Right ventricle myocardium inferior (tissue), 1 donor: Measurements from ENCODE around the gene MYO5B. TPM values are rescaled to one million over a fixed set of nuclear protein-coding genes. Genes with fewer than 3 reads are reported as not detected.
"Not testable (repeated sequence)": the region's sequence is repeated elsewhere in the genome, so short reads cannot be mapped to it uniquely, and the experiment has no call there.

Experiments
- ATAC-seq: fragments of 200-7000 bp; cut with Tn5 transposase; one replicate; pipeline ENCODE4 v1.9.1; 2020; ENCODE audit warnings: mild to moderate bottlenecking, moderate library complexity
- DNase-seq: peaks from one replicate; pipeline ENCODE4 v3.0.0; 2021; ENCODE audit errors: missing footprints
- intact Hi-C: fragments of 100-400 bp; cut with DNase I; formaldehyde crosslinking; loops from one replicate; pipeline ENCODE4 v1.11.0; 2022
- total RNA-seq: library from RNA; stranded (reverse); fragmentation: NEBNext Ultra II Directional; extraction: Animal tissue kit (Norgen Biotek cat#: 25700); gene quantifications from one replicate; pipeline ENCODE4 v1.2.1, GENCODE V29; 2021
- donor health status: DM: no; HTN: yes; CAD: no; lungs with severe emphysema.

Gene MYO5B
- total RNA-seq, 1 donor from 2014 or later, result 0.89 TPM

GRCh38 chr18:50127516-50128210 lies 67.3 kb downstream of the MYO5B start:
- DNase-seq (no peak), ATAC-seq (no peak)
- intact Hi-C loops, result no loop called here

DNA sequence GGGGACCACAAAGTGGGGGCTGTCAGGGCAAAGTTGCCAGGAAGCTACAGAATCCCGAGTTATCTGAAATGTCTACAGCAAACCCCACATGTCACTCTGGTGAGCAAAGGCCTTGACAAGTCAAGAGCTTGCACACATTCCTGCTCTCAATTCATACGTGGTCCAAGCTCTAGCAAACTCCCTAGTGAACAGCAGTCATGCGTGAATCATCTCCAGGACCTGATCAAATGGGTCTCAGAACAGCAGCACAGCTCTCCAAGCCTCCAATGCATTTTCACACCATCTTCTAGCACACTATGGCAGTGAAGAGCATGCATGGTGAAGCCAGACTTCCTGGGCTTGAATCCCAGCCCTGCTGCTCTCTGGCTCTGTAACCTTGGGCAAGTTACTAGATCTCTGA lies 68.5 kb downstream of the MYO5B start:
- DNase-seq (no peak), ATAC-seq (no peak)
- intact Hi-C loops, result no loop called here

GRCh38 chr18:50125456-50125855 lies 69.5 kb downstream of the MYO5B start:
- DNase-seq (no peak), ATAC-seq (no peak)
- intact Hi-C loops, result no loop called here

GRCh38 chr18:50119296-50119695 lies 75.7 kb downstream of the MYO5B start:
- DNase-seq (no peak), ATAC-seq (no peak)
- intact Hi-C loops, result no loop called here

GRCh38 chr18:50117863-50118262 lies 77.1 kb downstream of the MYO5B start:
- DNase-seq (no peak), ATAC-seq (no peak)
- intact Hi-C loops, result no loop called here

GRCh38 chr18:50115095-50115494 lies 79.9 kb downstream of the MYO5B start:
- DNase-seq (no peak), ATAC-seq (no peak)
- intact Hi-C loops, result no loop called here

DNA sequence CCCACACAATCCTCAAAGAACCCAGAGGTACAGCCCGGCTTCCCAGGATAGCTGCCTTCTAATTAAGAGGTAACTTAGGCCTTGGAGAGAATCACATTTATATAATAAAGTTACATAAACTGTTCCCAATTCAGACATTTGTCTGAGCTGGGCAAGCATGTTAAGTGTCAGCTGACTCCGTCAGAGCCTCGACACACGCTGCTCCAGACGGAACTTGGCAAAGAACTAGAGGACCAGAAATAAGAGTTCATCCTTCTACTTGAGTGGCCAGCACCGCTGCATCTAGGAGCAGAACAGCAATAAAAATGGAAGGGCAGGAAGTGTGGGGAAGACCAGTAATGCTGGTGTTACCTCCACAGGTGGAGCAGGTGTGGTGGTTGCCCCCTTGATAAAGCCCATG lies 80.5 kb downstream of the MYO5B start:
- DNase-seq (no peak), ATAC-seq (no peak)
- intact Hi-C loops, result no loop called here

DNA sequence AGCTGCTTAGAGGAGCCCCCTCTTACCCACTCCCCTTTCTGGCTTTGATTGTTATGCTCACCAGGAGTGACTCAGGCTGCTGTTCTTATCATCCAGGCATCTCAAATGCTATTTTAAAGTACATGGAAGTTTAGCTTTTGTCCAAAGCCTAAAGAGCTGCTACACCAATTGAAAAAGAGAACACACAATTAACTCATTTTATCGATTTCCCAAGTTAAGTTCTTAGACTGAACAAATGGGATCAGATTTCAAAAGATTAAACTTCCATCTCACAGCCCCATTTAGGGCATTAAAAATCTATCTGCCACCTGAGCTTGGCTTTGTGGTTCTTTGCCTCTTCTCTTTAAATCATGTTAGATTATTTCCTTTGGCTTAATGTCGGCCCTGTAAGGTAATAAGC lies 81.2 kb downstream of the MYO5B start:
- no peak for ATAC-seq
- no peak for DNase-seq
- intact Hi-C loops, result no loop called here

- intact Hi-C loops, result no loop called here
- DNase-seq (no peak), ATAC-seq (no peak)
Measured at GRCh38 chr18:50111398-50111797, 83.5 kb downstream of the MYO5B start.

DNA sequence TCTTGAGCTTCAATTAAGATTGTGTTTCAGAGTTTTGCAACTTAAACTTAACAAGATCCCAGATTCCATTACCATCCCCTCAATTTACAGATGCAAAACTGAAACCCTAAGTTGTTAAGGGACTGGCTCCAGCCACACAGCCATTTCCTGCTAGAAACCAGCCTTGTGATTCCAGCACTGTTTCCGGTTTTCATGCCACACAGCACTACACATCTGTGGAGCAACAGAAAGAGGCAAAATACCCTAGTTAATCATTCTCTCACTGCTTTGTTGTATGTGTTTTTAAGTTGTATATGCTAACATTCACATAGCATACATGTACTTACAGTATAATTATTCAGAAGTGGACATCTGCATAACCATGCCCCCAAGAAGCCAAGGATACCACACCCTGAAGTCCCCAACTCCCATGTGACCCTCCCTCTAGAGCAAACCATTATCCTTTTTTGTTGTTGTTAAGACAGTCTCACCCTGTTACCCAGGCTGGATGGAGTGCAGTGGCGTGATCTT lies 87.4 kb downstream of the MYO5B start:
- intact Hi-C loops, result no loop called here
- DNase-seq (no peak), ATAC-seq (no peak)

GRCh38 chr18:50105027-50105426 lies 89.9 kb downstream of the MYO5B start:
- DNase-seq (no peak), ATAC-seq (no peak)
- intact Hi-C loops, result no loop called here

- ATAC-seq (no peak), DNase-seq (no peak)
- intact Hi-C loops, result no loop called here
Measured at GRCh38 chr18:50104421-50104820, 90.5 kb downstream of the MYO5B start.

- intact Hi-C loops, result no loop called here
- ATAC-seq, result peak; percentile 39
- DNase-seq, result no peak
Measured at GRCh38 chr18:50099725-50100407, 95.1 kb downstream of the MYO5B start.

DNA sequence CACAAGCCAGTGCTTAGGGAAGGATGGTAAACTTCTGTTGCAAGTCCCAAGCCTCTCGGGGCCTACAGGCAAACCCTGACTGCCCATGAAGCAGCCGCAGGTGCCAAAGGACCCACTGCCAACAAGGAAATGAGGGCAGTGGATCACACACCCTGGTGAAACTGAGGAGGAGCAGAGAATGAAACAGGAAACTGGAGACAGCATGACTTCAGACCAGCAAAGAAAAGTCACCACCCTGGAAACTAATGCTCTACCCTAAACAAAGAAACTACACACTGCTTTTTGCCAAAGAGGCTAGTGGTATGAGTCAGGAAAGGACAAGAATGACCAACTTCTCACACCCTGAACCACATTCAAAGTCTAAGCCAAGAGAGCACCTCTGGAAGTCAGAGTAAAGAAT lies 97.2 kb downstream of the MYO5B start:
- ATAC-seq (no peak), DNase-seq (no peak)
- intact Hi-C loops, result no loop called here

DNA sequence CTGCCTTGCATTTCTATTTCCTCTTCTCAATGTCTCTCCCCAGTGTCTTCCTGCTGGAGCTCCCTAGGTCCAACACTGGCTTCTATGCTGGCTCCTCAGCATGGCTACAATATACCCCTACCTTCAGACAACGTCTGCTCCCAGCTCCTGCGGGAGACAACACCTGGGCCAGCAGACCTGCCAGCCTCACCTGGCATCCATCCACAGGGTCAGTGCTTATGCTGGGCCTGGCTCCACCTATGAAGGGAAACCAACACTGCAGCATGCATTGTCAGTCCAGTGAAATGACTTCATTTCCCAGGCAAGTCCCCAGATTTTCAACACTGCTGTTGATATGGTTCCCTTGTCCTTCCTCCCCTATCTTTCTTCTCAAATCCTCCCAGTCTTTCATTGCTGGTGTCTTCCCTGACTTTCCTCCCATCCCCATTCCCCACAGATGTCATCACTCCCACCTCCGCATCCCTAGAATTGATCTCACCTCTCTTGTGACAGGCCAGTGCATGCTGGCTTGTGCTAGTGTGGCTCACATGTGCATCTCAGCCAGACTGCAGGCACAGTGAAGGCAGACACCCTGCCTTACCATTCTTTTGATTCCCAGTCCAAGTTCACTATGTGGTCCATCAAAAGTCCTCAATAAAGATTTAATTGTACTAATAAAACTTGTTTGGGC lies 98.0 kb downstream of the MYO5B start:
- ATAC-seq (no peak), DNase-seq (no peak)
- intact Hi-C loops, result no loop called here

GRCh38 chr18:50094786-50095185 lies 100.2 kb downstream of the MYO5B start:
- intact Hi-C loops, result not testable (repeated sequence)

GRCh38 chr18:50094221-50094773 lies 100.7 kb downstream of the MYO5B start:
- no peak for ATAC-seq
- intact Hi-C loops, result no loop called here
- no peak for DNase-seq

More at GRCh38 chr18:50094786-50095185, 100.2 kb downstream of the MYO5B start:
- DNase-seq, ATAC-seq: not testable (repeated sequence)

DNA sequence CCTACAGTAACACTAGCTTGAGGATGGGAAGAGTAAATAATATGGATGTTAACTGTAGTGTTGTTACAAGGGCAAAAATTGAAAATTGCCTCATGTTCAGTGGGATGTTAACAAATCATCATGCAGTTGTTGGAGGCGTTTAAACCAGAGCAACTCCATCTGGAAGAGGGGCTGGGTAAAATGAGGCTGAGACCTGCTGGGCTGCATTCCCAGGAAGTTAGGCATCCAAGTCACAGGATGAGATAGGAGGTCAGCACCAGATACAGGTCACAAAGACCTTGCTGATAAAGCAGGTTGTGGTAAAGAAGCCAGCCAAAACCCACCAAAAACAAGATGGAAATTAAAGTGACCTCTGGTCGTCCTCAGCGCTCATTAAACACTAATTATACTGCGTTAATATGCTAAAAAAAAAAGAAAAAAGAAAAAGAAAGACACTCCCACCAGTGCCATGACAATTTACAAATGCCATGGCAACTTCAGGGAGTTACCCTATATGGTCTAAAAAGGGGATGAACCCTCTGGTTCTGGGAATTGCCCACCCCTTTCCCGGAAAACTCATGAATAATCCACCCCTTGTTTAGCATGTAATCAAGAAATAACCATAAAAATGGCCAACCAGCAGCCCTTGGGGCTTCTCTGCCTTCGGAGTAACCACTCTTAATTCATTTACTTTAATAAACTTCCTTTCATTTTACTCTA lies 101.4 kb downstream of the MYO5B start:
- ATAC-seq, result no peak
- intact Hi-C loops, result no loop called here

GRCh38 chr18:50092245-50092805 lies 102.6 kb downstream of the MYO5B start:
- intact Hi-C loops, result no loop called here
- no peak for DNase-seq
- ATAC-seq, result no peak

More for the DNA sequence above, 101.4 kb downstream of the MYO5B start:
- DNase-seq, result no peak
